GM21786 (cell line): ENCODE data around the gene RUNX1.
"Not testable (repeated sequence)": the region's sequence is repeated elsewhere in the genome, so short reads cannot be mapped to it uniquely, and the experiment has no call there.

Source experiments
- ATAC-seq: cut with Tn5 transposase; IDR thresholded peaks from one replicate; pipeline ENCODE4 v1.9.1; 2021; ENCODE audit not compliant: unreplicated experiment

The RUNX1 gene

GRCh38 chr21:34973685-34974084, 75.4 kb downstream of the RUNX1 start:
- no peak for ATAC-seq

GRCh38 chr21:34971656-34972055, 77.4 kb downstream of the RUNX1 start:
- ATAC-seq = no peak

- ATAC-seq = no peak
These were observed 78.5 kb downstream of the RUNX1 start for GRCh38 chr21:34970566-34970965.

- ATAC-seq = no peak
These were observed 79.0 kb downstream of the RUNX1 start for GRCh38 chr21:34970167-34970500.

- ATAC-seq = no peak
These were observed 79.5 kb downstream of the RUNX1 start for GRCh38 chr21:34969423-34970166.

- ATAC-seq = no peak
These were observed 80.4 kb downstream of the RUNX1 start for GRCh38 chr21:34968414-34969333.

GRCh38 chr21:34967509-34968289, 81.4 kb downstream of the RUNX1 start:
- ATAC-seq = no peak

GRCh38 chr21:34966881-34967280, 82.2 kb downstream of the RUNX1 start:
- not testable (repeated sequence) for ATAC-seq

- ATAC-seq = no peak
These were observed 83.6 kb downstream of the RUNX1 start for GRCh38 chr21:34965200-34966174.

- no peak for ATAC-seq
These were observed 86.4 kb downstream of the RUNX1 start for GRCh38 chr21:34962586-34963222.

GRCh38 chr21:34962136-34962535, 87.0 kb downstream of the RUNX1 start:
- no peak for ATAC-seq

- ATAC-seq = no peak
These were observed 88.4 kb downstream of the RUNX1 start for GRCh38 chr21:34960687-34961086.

- ATAC-seq = no peak
These were observed 89.5 kb downstream of the RUNX1 start for GRCh38 chr21:34959607-34960006.

GRCh38 chr21:34958040-34958439, 91.1 kb downstream of the RUNX1 start:
- no peak for ATAC-seq

GRCh38 chr21:34956416-34957316, 92.4 kb downstream of the RUNX1 start:
- ATAC-seq = no peak

GRCh38 chr21:34953950-34954349, 95.2 kb downstream of the RUNX1 start:
- no peak for ATAC-seq

- ATAC-seq = no peak
These were observed 96.4 kb downstream of the RUNX1 start for GRCh38 chr21:34952701-34953100.

- ATAC-seq = not testable (repeated sequence)
These were observed 97.2 kb downstream of the RUNX1 start for GRCh38 chr21:34951868-34952267.

GRCh38 chr21:34950980-34951379, 98.1 kb downstream of the RUNX1 start:
- no peak for ATAC-seq
